DND-41 (cell line): ENCODE results near the gene PARP1.

ENCODE experiments used
- CTCF ChIP-seq: IDR thresholded peaks from 2 replicates; pipeline ENCODE4 v1.5.1; 2012; ENCODE audit warnings: borderline replicate concordance, low read length, moderate library complexity, mild to moderate bottlenecking; ENCODE audit not compliant: poor library complexity, severe bottlenecking; ENCODE audit errors: extremely low read depth
- EZH2 ChIP-seq: IDR thresholded peaks from 3 replicates; pipeline ENCODE4 v1.6.1; 2012; ENCODE audit warnings: borderline replicate concordance, low read depth, mild to moderate bottlenecking, moderate library complexity, low read length, inconsistent platforms; ENCODE audit not compliant: severe bottlenecking

GRCh38 chr1:226384040-226384439 is 23.9 kb downstream of the PARP1 start:
- no peak for TF ChIP-seq CTCF
- TF ChIP-seq EZH2: no peak
